Activated CD8-positive, alpha-beta T cell treated with anti-CD3 and anti-CD28 coated beads, Interleukin-2, amount 10 ng/mL, durations not matched to agents 7 days and 5 days (primary cell): ENCODE measurements around the gene ALOX5AP. TPM values are rescaled to one million over a fixed set of nuclear protein-coding genes. Genes with fewer than 3 reads are reported as not detected.
A peak's percentile ranks its signal among the peaks of the same experiment; 100 is the strongest.

ENCODE experiments used
- ATAC-seq: fragments of 150-1000 bp; cut with Tn5 transposase; one replicate; pipeline ENCODE4 v1.10.0; 2021; ENCODE audit warnings: moderate library complexity
- CTCF ChIA-PET: fragments of 350-600 bp; sonication (Branson Sonifier 250); formaldehyde crosslinking; loops from one replicate; lab custom pipeline; 2021; ENCODE audit warnings: antibody characterized with exemption; lab: Charles Lee
- POLR2A ChIA-PET: fragments of 350-600 bp; sonication (Branson Sonifier 250); formaldehyde crosslinking; loops from one replicate; lab custom pipeline; 2021; ENCODE audit warnings: antibody characterized with exemption; lab: Charles Lee
- DNase-seq: peaks from one replicate; pipeline ENCODE4 v3.0.0-alpha.2; 2020
- H3K27ac Mint-ChIP-seq: one replicate; pipeline ENCODE4 v1.8.0; 2021; ENCODE audit warnings: mild to moderate bottlenecking, mixed read lengths
- H3K27me3 Mint-ChIP-seq: one replicate; pipeline ENCODE4 v1.8.0; 2021; ENCODE audit warnings: low read depth, mixed read lengths
- H3K36me3 Mint-ChIP-seq: one replicate; pipeline ENCODE4 v1.8.0; 2021; ENCODE audit warnings: low read depth, mixed read lengths
- H3K4me1 Mint-ChIP-seq: one replicate; pipeline ENCODE4 v1.8.0; 2021; ENCODE audit warnings: low read depth, mixed read lengths
- H3K4me3 Mint-ChIP-seq: one replicate; pipeline ENCODE4 v1.8.0; 2021; ENCODE audit warnings: mild to moderate bottlenecking, mixed read lengths
- H3K9me3 Mint-ChIP-seq: one replicate; pipeline ENCODE4 v1.8.0; 2022; ENCODE audit warnings: mixed read lengths; ENCODE audit not compliant: insufficient read depth
- total RNA-seq, 2 experiments: library from RNA; stranded (reverse); gene quantifications; one replicate each; pipeline ENCODE4 v1.2.3, GENCODE V29; 2021

The ALOX5AP gene
- total RNA-seq, 2 experiments from 2014 or later: 71.0 to 75.4 TPM

- Mint-ChIP-seq H3K4me3 (no peak overlapping the region), H3K9me3 (no peaks in the 10 kb centered on the region), H3K27me3 (peaks cover 1% of the 10 kb centered on the region), H3K4me1 (peaks cover 18% of the 10 kb centered on the region), H3K36me3 (no peaks in the 10 kb centered on the region), H3K27ac (no peak overlapping the region)
- ChIA-PET POLR2A (no interaction called here), CTCF (interaction anchor here (0.8 to 1.6 kb wide), 2 partner anchors 9 to 315 kb away, joined by 3 to 5 read pairs; no protein-coding TSS in a partner anchor)
- no peak for DNase-seq
- ATAC-seq: no peak
Measured at GRCh38 chr13:30729801-30730200, 5.5 kb upstream of the ALOX5AP start.

- peaks cover 25% of the 10 kb centered on the region for H3K4me1 Mint-ChIP-seq
- ATAC-seq (no peak), DNase-seq (no peak)
- no peak overlapping the region for H3K4me3 Mint-ChIP-seq
- no peak overlapping the region for H3K27ac Mint-ChIP-seq
- ChIA-PET CTCF (no interaction called here), POLR2A (no interaction called here)
- no peaks in the 10 kb centered on the region for H3K36me3 Mint-ChIP-seq
- H3K9me3 Mint-ChIP-seq: no peaks in the 10 kb centered on the region
- peaks cover 1% of the 10 kb centered on the region for H3K27me3 Mint-ChIP-seq
Measured at GRCh38 chr13:30730526-30730925, 4.8 kb upstream of the ALOX5AP start.

- CTCF ChIA-PET: no interaction called here
- H3K4me3 Mint-ChIP-seq: no peak overlapping the region
- POLR2A ChIA-PET: no interaction called here
Measured at GRCh38 chr13:30731361-30732045, 3.8 kb upstream of the ALOX5AP start.

GRCh38 chr13:30732046-30732390 is 3.3 kb upstream of the ALOX5AP start:
- Mint-ChIP-seq H3K36me3 (peaks cover 6% of the 10 kb centered on the region), H3K9me3 (no peaks in the 10 kb centered on the region), H3K4me3 (no peak overlapping the region), H3K27ac (no peak overlapping the region), H3K27me3 (peaks cover 1% of the 10 kb centered on the region), H3K4me1 (peaks cover 34% of the 10 kb centered on the region)
- no peak for ATAC-seq
- POLR2A ChIA-PET: no interaction called here
- DNase-seq: no peak
- CTCF ChIA-PET: no interaction called here

More at GRCh38 chr13:30731361-30732045, 3.8 kb upstream of the ALOX5AP start:
- H3K27me3 Mint-ChIP-seq: peaks cover 1% of the 10 kb centered on the region
- H3K4me1 Mint-ChIP-seq: peaks cover 29% of the 10 kb centered on the region
- no peaks in the 10 kb centered on the region for H3K9me3 Mint-ChIP-seq
- no peak for ATAC-seq
- H3K27ac Mint-ChIP-seq: no peak overlapping the region
- H3K36me3 Mint-ChIP-seq: peaks cover under 1% of the 10 kb centered on the region
- no peak for DNase-seq

- H3K36me3 Mint-ChIP-seq: peaks cover 16% of the 10 kb centered on the region
- ChIA-PET POLR2A (interaction anchor here (0.6 to 1.5 kb wide), 3 partner anchors 9 to 118 kb away, joined by 3 to 5 read pairs (median 5); no protein-coding TSS in a partner anchor), CTCF (no interaction called here)
- H3K4me1 Mint-ChIP-seq: peaks cover 58% of the 10 kb centered on the region
- no peak for DNase-seq
- H3K9me3 Mint-ChIP-seq: no peaks in the 10 kb centered on the region
- H3K27ac Mint-ChIP-seq: peak overlapping the region; percentile 94
- H3K27me3 Mint-ChIP-seq: no peaks in the 10 kb centered on the region
- peak overlapping the region; percentile 91 for H3K4me3 Mint-ChIP-seq
- ATAC-seq: no peak
Measured at GRCh38 chr13:30734439-30734838, 904 bp upstream of the ALOX5AP start.

GRCh38 chr13:30735872-30736175 is 481 bp downstream of the ALOX5AP start:
- ChIA-PET CTCF (interaction anchor here (1.0 to 1.8 kb wide), 3 partner anchors 11 to 60 kb away, joined by 3 to 5 read pairs (median 3); no protein-coding TSS in a partner anchor), POLR2A (interaction anchor here (1.0 to 1.5 kb wide), 2 partner anchors 44 to 119 kb away, joined by 4 to 5 read pairs; no protein-coding TSS in a partner anchor)
- Mint-ChIP-seq H3K27me3 (no peaks in the 10 kb centered on the region), H3K36me3 (peaks cover 23% of the 10 kb centered on the region), H3K4me3 (peak overlapping the region; percentile 91), H3K27ac (peak overlapping the region; percentile 94), H3K4me1 (peaks cover 69% of the 10 kb centered on the region), H3K9me3 (no peaks in the 10 kb centered on the region)
- DNase-seq: no peak
- no peak for ATAC-seq

- peak overlapping the region; percentile 94 for H3K27ac Mint-ChIP-seq
- POLR2A ChIA-PET: interaction anchor here (1.0 to 1.4 kb wide), 3 partner anchors 45 to 119 kb away, joined by 4 to 6 read pairs (median 5); partner anchors contain the start of gene USPL1
- peak overlapping the region; percentile 91 for H3K4me3 Mint-ChIP-seq
Measured at GRCh38 chr13:30736461-30737320, 1.3 kb downstream of the ALOX5AP start.

GRCh38 chr13:30737511-30738337 is 2.4 kb downstream of the ALOX5AP start:
- H3K9me3 Mint-ChIP-seq: no peaks in the 10 kb centered on the region
- DNase-seq: peak; percentile 39
- ATAC-seq: no peak
- H3K4me3 Mint-ChIP-seq: peak overlapping the region; percentile 91
- no peaks in the 10 kb centered on the region for H3K27me3 Mint-ChIP-seq
- H3K27ac Mint-ChIP-seq: peak overlapping the region; percentile 94
- ChIA-PET POLR2A (interaction anchor here (1.4 to 1.7 kb wide), 3 partner anchors 59 to 121 kb away, joined by 5 to 6 read pairs (median 5); partner anchors contain the start of gene USPL1), CTCF (interaction anchor here (0.6 to 1.8 kb wide), 7 partner anchors 16 to 1759 kb away, joined by 3 to 4 read pairs (median 3); no protein-coding TSS in a partner anchor)
- peaks cover 28% of the 10 kb centered on the region for H3K36me3 Mint-ChIP-seq
- peaks cover 81% of the 10 kb centered on the region for H3K4me1 Mint-ChIP-seq

More at GRCh38 chr13:30736461-30737320, 1.3 kb downstream of the ALOX5AP start:
- no peaks in the 10 kb centered on the region for H3K27me3 Mint-ChIP-seq
- H3K9me3 Mint-ChIP-seq: no peaks in the 10 kb centered on the region
- no peak for ATAC-seq
- peaks cover 23% of the 10 kb centered on the region for H3K36me3 Mint-ChIP-seq
- peaks cover 74% of the 10 kb centered on the region for H3K4me1 Mint-ChIP-seq
- CTCF ChIA-PET: interaction anchor here (0.8 to 1.8 kb wide), 8 partner anchors 10 to 65 kb away, joined by 3 to 5 read pairs (median 3); no protein-coding TSS in a partner anchor
- no peak for DNase-seq

GRCh38 chr13:30738526-30739236 is 3.3 kb downstream of the ALOX5AP start:
- ATAC-seq (no peak), DNase-seq (no peak)
- peak overlapping the region; percentile 94 for H3K27ac Mint-ChIP-seq
- no peaks in the 10 kb centered on the region for H3K9me3 Mint-ChIP-seq
- peaks cover 38% of the 10 kb centered on the region for H3K36me3 Mint-ChIP-seq
- ChIA-PET CTCF (interaction anchor here (0.7 to 2.5 kb wide), 6 partner anchors 9 to 123 kb away, joined by 3 to 7 read pairs (median 4); no protein-coding TSS in a partner anchor), POLR2A (interaction anchor here (1.7 kb wide), 1 partner anchor 122 kb away, joined by 5 read pairs; no protein-coding TSS in a partner anchor)
- peaks cover 86% of the 10 kb centered on the region for H3K4me1 Mint-ChIP-seq
- H3K27me3 Mint-ChIP-seq: peaks cover 4% of the 10 kb centered on the region
- H3K4me3 Mint-ChIP-seq: peak overlapping the region; percentile 16

GRCh38 chr13:30739237-30739528 is 3.8 kb downstream of the ALOX5AP start:
- Mint-ChIP-seq H3K27me3 (peaks cover 4% of the 10 kb centered on the region), H3K27ac (peak overlapping the region; percentile 89), H3K4me3 (no peak overlapping the region), H3K4me1 (peaks cover 89% of the 10 kb centered on the region), H3K36me3 (peaks cover 40% of the 10 kb centered on the region), H3K9me3 (no peaks in the 10 kb centered on the region)
- DNase-seq (no peak), ATAC-seq (no peak)
- ChIA-PET POLR2A (interaction anchor here (0.8 to 1.7 kb wide), 2 partner anchors 26 to 122 kb away, joined by 3 to 5 read pairs; no protein-coding TSS in a partner anchor), CTCF (interaction anchor here (1.0 to 2.5 kb wide), 6 partner anchors 10 to 123 kb away, joined by 3 to 7 read pairs (median 5); no protein-coding TSS in a partner anchor)
